ENCODE data around the gene VPS33B.

GRCh38 chr15:90967206-90967605 is 55.2 kb downstream of the VPS33B start:
- TF ChIP-seq POLR2A (IDR thresholded peaks at IDR 0.05; ENCODE audit: low read depth, low read length) = no peak
- no peak for TF ChIP-seq TAF1 (IDR thresholded peaks at IDR 0.05; ENCODE audit: low read depth, low read length)

Data from GM12891 (cell line).